Measurements from ENCODE around the gene VWA5B1. TPM values are rescaled to one million over a fixed set of nuclear protein-coding genes. Genes with fewer than 3 reads are reported as not detected.

VWA5B1 gene
- polyA plus RNA-seq, 4 donors = 0.40 to 2.0 (median 1.6) TPM

DNA sequence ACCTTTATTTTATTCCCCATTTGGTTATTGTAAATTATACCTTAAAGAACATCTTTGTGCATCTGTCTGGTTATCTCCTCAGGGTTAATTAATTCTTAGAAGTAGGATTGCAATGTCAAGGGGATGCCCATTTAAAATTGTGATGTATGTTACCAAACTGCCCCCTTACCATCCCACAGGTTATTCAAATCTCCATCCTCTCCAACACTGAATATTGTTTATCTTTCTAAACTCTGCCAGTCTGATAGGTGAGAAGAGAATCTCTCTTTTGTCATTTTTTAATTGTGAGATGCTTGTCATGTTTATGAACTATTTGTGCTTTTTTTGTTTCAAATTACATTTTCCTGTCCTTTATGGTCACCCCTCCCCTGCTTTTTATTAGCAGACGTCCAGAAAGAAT lies 55.8 kb downstream of the VWA5B1 start:
- DNase-seq (ENCODE audit: low read depth in 4 of 4, low spot score in 3 of 4) = no peak

DNA sequence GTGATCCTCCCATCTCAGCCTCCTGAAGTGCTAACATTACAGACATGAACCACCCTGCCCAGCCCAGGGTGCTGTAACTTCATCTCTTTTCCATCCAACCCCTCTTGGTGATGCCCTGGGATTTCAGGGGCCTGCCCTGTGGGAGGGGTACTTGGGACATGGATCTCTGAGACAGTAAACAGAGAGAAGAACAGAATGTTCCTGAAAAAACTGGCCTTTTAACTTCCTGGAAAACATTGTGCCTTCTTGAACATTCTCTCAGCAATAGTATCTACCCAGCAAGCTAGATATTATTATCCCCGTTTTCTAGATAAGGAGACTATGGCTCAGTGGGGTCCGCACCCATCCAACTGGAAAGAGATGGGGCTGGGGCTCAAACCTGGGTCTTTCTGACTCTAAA lies 57.0 kb downstream of the VWA5B1 start:
- DNase-seq (ENCODE audit: low read depth in 4 of 4, low spot score in 3 of 4) = no peak

DNA sequence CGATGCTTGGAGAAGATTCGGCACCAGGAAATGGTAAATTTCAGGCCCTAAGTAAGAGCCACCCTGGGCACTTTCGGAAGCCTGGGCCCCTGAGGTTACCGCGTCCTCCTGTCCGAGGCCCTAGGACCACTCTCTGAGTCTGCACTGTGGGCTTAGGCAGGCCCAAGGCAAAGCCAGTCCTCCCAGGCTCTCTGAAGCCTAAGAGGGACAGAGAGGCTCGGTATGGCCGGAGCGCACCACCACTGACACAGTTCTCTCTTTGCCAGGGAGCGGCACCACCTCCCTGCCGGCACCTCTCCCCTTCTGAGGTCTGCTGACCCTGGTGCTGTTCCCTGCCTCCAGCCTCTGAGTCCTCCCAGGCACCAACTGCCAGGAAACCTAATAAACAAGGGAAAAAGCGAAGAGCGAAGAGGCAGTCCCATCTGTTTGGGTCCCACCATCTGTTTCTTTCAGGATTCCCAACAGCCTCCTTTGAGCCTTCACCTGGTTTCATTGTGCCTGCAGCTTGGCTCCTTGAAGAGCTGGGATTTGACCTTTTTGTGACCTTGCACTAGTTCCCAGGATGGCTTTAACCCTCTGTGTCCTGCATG lies 57.7 kb downstream of the VWA5B1 start:
- no peak for DNase-seq (ENCODE audit: low read depth in 4 of 4, low spot score in 3 of 4)

DNA sequence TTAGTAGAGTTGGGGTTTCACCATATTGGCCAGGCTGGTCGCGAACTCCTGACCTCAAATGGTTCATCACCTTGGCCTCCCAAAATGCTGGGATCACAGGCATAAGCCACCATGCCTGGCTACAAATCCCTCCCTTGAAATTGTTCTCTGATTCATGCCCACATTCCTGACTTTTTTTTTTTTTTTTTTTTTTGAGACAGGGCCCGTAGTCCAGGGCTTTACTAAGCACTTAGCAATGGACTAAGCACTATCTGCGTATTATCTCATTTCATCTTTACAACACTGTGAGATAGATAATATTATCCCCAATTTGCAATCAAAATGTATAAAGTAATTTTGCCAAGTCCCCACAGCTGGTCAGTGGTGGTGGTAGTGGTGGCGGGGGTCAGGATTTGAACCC lies 58.9 kb downstream of the VWA5B1 start:
- no peak for DNase-seq (ENCODE audit: low read depth in 4 of 4, low spot score in 3 of 4)

DNA sequence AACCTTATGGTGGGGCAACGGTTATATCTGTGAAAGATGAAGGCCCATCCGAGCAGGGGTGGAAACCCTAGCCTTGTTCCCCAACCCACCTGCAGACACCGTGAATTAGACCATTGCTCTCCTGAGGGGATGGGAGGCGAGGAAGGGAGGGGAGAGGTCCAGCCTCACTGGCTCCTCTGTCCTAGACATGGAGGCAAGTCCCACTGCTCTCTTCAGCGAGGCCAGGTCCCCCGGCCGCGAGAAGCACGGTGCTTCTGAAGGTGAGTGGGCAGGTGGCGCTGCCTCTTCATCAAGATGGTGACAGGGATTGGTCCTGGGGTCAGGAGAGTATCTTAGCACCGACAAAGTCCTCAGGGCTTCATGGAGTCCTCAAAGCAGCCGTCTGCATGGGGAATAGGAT lies 59.3 kb downstream of the VWA5B1 start:
- no peak for DNase-seq (ENCODE audit: low read depth in 4 of 4, low spot score in 3 of 4)

DNA sequence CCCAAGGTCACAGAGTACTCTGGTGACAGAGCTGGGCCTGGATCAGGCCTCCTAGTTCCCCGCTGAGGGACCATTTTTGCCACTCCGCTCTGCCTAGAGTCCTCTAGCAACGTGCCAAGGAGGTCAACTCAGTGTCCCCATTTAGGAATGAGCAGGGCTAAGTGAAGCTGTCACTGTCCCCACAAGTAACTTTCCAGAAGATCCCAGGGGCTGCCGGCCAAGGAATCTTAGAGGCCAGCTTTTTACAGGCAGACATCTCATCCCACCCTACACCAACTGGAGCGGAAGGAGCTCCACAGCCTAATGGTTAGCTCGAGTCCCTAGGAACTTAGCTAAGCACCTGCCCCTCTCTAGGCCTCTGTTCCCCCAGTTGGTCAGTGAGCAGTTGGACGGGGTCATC lies 59.7 kb downstream of the VWA5B1 start:
- no peak for DNase-seq (ENCODE audit: low read depth in 4 of 4, low spot score in 3 of 4)

DNA sequence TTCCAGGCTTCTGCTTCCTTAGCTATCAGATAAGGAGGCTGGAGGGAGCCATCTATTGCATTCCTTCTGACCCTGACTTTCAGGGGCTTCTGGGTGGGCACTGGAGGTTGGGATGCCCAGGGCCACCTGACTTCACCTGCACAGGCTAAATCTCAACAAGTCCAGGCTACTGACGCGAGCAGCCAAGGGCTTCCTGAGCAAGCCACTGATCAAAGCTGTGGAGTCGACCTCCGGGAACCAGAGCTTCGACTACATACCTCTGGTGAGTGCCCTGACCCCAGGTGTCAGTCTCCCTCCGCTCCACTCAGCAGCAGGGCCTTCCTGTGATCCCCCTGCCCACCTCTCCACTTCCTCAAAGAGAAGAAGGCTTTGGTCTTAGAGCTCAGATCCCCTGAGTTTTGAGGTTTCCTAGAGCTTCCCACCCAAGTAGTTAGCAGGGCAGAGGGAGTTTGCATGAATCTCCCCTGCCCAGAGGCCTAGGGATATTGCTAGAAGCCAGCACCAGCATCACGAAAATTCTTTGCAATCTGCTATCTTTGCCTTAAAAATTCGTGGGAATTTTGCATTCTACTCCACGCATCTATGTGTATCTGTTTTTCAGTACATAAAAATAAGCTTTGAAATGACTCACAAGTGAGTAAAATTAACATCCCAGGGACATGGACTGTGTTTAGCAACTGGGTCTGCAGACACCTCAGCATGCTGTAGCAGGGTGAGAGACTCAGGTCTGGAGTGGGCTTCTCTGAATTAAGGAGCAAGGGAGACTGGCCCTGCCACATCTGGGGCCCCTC lies 61.4 kb downstream of the VWA5B1 start:
- no peak for DNase-seq (ENCODE audit: low read depth in 4 of 4, low spot score in 3 of 4)

DNA sequence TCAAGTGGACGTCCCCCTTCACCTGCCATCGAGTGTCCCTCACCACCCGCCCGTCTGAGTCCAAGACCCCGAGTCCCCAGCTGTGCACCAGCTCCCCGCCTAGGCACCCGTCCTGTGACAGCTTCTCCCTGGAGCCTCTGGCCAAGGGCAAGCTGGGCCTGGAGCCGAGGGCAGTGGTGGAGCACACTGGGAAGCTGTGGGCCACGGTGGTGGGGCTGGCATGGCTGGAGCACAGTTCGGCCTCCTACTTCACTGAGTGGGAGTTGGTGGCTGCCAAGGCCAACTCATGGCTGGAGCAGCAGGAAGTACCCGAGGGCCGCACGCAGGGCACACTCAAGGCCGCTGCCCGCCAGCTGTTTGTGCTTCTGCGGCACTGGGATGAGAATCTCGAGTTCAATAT lies 63.2 kb downstream of the VWA5B1 start:
- no peak for DNase-seq (ENCODE audit: low read depth in 4 of 4, low spot score in 3 of 4)

DNA sequence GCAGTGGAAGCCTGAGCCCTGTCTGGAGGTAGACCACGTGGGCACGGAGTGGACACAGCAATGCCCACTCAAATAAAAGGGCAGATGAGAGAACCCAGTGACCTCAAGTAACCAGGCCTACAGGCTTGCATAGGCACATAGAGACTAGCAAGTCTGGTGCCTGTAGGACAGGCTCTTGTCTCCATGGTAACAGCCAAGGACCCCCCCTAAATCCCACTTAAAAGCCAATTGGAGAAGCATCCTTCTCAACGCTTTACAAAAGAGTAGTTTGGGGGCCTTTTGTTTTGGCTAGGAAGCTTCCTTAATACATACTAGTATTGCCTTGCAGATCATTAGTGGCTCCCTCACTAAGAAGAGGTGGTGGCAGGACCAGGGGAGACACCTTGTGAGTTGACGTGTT lies 63.9 kb downstream of the VWA5B1 start:
- DNase-seq (ENCODE audit: low read depth in 4 of 4, low spot score in 3 of 4) = no peak

DNA sequence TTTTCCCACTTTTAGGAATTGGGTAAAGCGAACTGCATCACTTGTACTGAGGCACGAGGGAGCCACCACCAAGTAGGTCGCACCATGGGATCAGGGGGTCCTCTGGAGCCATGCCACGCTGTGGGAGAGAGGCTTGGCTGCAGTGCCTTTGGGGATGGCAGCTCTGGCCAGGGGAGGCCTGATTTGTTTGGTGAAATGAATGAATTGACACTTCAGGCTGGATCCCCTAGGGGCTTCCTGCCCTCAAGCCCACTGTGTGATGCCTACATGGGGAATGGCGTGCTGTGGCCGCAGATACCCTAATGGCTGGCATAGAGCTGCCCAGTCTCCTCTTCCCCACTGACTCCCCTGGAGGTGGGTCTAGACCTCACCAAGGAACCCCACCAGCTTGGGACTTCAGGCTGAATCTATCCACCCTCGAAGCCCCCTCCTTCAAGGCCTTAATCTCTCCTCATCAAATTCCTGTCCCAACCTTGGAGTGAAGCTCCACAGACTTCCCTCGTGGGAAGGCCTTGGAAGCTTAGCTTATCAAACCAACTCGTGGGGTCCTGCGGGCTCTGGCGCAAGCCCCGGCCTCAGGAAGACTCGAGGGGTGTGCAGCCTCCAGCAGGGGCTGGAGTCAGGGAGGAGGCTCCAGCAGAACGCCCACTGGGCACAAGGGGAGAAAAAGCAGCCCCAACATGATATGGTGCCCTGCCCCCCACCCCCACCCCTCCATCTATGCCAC lies 64.6 kb downstream of the VWA5B1 start:
- no peak for DNase-seq (ENCODE audit: low read depth in 4 of 4, low spot score in 3 of 4)

DNA sequence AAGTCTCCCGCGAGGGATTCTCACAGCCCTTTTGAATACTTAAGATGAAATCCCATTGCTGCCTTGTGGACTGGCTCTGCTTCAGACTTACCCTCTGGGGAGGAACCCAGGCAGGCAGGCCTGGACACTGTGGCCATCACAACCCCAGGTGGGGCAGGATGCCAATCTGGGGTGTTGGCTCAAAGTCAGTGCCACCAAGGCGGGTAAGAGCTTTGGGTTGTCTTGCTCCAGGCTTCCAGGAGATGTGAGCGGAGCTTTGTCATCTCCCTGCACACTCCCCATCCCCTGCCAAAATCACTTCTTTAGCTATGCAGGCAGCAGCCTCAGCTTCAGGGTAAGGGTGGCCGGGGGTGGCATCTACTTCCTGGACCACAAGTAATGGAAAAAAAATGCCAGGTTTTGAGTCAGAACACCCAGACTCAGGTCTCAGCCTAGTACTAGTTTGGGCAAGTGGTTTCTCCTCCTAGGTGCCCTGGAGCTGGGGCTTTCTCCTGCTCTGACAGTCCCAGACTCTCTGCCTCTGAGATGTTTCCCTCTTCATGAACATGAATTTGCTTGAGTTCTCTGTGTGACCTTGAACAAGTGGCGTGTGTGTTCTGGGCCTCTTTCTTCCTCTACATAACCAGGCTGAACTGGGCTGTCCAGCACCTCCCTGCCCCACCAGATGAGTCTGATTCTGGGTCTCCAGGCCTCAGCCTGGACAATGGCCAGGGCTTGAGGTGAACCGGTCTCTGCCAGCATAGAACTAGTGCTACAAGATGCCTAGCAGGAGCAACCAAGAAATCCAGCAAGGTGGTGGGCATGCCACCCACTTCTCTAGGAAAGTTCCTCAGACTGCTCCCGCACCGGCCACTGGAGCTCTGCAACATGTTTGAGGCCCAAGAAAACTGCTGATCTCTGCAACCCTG lies 65.4 kb downstream of the VWA5B1 start:
- DNase-seq (ENCODE audit: low read depth in 4 of 4, low spot score in 3 of 4) = no peak

DNA sequence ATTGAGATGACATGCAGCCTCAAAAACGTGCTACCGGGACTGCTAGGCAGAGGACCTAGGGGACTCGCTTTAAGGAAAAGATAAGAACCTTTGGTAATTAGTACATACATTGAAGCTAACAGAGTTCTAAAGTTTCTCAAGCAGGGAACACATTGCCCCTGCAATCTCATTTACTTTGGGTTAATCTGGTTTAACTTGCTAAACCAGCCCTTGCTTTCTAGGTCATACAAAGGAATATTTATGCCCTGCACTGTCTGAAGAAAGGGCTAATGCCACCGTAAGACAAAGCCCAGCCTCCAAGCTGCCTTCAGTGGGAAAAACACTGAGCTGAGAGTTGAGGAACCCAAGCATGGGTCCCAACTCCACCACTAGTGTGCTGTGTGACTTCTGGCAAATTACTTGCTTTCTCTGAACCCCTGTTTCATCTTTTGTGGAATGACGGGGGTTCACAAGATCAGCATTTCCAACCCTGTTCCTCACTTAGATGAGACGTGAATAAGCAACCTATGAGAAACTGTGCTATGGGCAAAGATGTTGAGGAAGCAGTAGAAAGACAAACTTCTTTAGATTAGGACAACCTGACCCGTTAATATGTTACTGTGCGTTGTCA lies 66.3 kb downstream of the VWA5B1 start:
- no peak for DNase-seq (ENCODE audit: low read depth in 4 of 4, low spot score in 3 of 4)

DNA sequence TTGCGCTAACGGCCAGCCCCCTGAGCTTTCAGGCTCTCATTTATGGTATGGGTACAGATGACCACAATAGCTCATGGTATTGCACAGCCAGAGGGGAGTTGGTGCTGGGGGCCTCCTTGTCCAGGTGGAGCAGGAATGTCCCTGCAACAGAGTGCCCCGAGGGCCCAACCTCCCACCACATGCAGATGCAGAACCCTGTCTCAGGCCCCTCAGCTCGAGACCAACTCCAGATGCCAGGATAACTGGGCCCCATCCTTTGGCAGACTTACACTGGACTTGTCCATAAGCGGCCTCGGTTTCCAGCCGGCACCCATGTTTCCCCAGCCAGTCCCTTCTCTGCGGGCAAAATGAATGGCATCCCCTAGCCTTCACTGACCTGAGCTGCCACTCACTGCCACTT lies 67.1 kb downstream of the VWA5B1 start:
- DNase-seq (ENCODE audit: low read depth in 4 of 4, low spot score in 3 of 4) = no peak

DNA sequence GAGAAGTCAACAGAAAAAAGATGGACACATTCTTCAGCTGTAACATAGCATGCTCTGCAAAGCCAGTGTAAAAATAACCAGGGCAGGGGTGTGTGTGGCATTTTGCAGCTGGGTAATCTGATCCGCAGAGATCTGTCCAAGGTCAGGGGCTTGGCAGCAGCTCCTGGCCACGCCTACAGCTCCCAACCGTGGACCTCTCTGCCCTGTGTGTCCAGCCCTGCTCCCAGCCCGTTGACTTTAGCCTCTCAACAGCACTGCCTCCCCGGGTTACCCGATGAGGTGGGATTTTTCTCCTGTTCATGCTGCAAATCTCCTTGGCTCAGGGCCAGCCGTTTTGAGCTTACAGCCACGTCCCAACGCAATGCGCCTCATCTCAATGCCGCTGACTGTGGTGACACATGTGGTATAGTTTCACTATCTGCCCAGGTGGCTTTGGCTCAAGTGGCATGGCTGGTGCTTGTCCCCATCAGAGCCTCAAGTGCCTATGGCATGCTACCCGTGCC lies 68.1 kb downstream of the VWA5B1 start:
- DNase-seq (ENCODE audit: low read depth in 4 of 4, low spot score in 3 of 4) = no peak

DNA sequence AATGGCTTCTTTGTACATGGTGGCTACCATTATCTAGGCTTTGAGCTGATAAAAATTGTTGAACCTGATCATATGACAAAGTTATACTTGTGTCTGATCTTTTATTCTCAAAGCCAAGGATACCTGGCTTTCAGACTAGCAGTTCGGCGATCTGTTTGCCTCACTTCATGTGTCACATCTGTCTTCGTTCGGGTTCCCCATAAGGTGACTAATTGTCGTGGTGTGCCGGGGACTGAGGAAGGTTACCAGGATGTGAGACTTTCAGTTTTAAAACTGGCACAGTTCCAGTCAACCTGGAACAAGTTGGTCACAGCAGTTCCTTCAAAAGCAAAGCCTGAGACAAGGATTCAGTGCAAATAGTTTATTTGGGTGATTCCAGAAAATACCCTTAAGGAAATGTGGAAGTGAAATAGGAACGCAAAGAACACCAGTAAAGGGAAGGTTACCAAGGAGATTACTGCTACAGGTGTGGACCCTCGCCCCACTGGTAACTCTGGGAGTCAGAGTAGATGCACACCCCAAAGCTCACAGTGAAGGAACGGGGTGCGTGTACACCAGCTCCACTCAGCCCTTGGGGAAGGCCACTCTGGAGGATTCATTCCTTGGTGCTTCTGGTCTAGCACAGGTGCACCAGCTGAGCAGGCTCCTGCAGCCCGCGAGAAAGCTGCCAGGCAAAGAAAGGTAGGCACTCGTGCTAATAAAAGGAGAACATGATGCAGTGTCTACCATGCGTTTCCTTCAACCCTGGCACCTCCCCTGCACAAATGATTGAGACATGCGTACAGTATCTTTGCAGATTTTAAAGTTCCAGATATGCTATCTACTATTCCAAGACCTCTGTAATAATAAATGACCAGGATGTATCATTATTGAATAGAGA lies 69.0 kb downstream of the VWA5B1 start:
- no peak for DNase-seq (ENCODE audit: low read depth in 4 of 4, low spot score in 3 of 4)

DNA sequence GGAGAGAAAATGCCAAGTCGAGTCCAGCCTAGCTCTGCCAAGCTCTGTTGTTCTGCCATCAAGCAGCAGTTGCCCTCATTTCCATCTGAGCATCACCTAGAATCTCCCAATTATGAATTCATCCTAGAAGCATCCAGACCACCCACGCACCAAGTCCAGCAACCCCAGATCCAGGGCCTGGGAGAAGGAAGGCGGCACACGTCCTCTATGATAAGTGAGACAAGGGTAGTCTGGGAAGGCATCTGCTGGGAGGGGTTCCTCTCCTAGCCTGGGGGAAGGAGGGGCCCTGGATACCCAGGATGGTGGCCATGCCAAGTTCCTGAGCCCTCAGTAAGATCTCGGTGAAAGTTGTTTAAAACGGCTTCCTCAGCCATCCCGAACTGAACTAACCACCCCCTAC lies 70.7 kb downstream of the VWA5B1 start:
- no peak for DNase-seq (ENCODE audit: low read depth in 4 of 4, low spot score in 3 of 4)

DNA sequence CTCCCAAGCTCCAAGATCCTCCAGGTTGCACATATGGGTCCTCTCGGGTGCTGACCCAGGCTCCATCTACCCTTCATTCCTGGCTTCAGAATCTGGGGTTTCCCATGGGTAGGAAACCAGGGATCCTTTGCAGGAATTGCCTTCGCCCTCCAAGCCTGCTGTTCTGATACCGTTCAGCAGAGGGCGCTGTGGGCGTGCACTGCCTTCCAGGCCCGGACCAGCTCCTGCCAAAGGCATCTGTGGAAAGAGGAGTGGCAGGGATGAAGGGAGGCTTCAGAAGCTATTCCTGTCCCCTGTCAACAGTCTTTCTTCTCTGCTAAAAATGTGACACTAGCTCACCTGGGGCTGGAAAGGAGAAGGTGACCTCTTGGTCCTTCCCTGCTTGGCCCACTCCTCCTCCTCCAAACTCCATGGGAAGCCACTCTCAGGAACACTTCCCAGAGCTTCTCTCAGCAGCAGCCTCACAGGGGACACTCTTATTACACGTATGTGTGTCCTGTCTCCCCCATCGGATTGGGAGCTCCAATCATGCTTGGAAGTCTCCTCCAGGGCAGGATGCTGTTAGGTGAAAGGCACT lies 71.2 kb downstream of the VWA5B1 start:
- DNase-seq (ENCODE audit: low read depth in 4 of 4, low spot score in 3 of 4) = no peak

DNA sequence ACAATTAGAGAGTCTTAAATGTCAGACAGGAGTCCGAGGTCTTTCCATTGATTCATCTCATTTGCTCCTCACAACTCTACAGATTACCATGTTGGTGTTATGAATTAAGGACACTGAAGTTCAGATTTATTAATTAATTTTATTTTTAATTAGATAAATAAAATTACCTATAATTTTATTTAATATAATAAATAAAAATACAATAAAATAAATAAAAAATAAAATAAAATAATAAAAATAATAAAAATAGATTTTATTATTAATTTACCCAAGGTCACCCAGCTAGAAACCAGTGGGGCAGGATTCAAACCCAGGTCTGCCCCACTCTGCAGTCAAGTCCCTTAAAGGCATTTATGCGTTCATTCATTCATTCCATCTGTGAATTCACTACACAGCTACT lies 72.2 kb downstream of the VWA5B1 start:
- DNase-seq (ENCODE audit: low read depth in 4 of 4, low spot score in 3 of 4) = no peak

Measured in left renal pelvis (tissue), 4 donors.